A673 (cell line): Measurements from ENCODE around the gene DPP7. TPM values are rescaled to one million over a fixed set of nuclear protein-coding genes. Genes with fewer than 3 reads are reported as not detected.
"Not testable (repeated sequence)": the region's sequence is repeated elsewhere in the genome, so short reads cannot be mapped to it uniquely, and the experiment has no call there.

ENCODE experiments used
- BruUV-seq: library from RNA; stranded (reverse); fragments of 400-500 nt; replicated peaks from 2 replicates; lab custom pipeline; 2021; lab: Mats Ljungman, UMichigan
- CTCF ChIA-PET: fragments of 300-600 bp; sonication (Branson Sonifier 250); formaldehyde crosslinking; loops from one replicate; lab custom pipeline; 2022; ENCODE audit warnings: antibody characterized with exemption; lab: Charles Lee
- POLR2A ChIA-PET: fragments of 300-600 bp; sonication (Branson Sonifier 250); formaldehyde crosslinking; loops from one replicate; lab custom pipeline; 2022; ENCODE audit warnings: antibody characterized with exemption; ENCODE audit not compliant: low non-redundant PET; lab: Charles Lee
- DNase-seq: peaks from one replicate; pipeline ENCODE4 v3.0.0-alpha.2; 2015; ENCODE audit warnings: low spot score
- H3K27ac ChIP-seq: fragments of 200-600 bp; sonication (generic); 2 replicates; pipeline ENCODE4 v1.5.1; 2016; ENCODE audit warnings: mixed run types, low read depth, mild to moderate bottlenecking, mixed read lengths, antibody characterized with exemption, low read length; ENCODE audit not compliant: poor library complexity, severe bottlenecking
- H3K27me3 ChIP-seq: fragments of 200-600 bp; sonication (generic); replicated peaks from 2 replicates; pipeline ENCODE4 v1.6.1; 2017; ENCODE audit warnings: mixed run types, low read depth, mild to moderate bottlenecking, mixed read lengths, antibody characterized with exemption, low read length; ENCODE audit not compliant: insufficient read depth, poor library complexity
- H3K36me3 ChIP-seq: fragments of 200-600 bp; sonication (generic); 2 replicates; pipeline ENCODE4 v1.6.1; 2016; ENCODE audit warnings: mixed run types, mild to moderate bottlenecking, mixed read lengths, antibody characterized with exemption, low read length; ENCODE audit not compliant: insufficient read depth, poor library complexity, severe bottlenecking
- H3K4me1 ChIP-seq: fragments of 200-600 bp; sonication (generic); 2 replicates; pipeline ENCODE4 v1.6.1; 2017; ENCODE audit warnings: mixed run types, mild to moderate bottlenecking, mixed read lengths, antibody characterized with exemption, low read length; ENCODE audit not compliant: insufficient read depth, poor library complexity, severe bottlenecking
- H3K4me3 ChIP-seq: fragments of 200-600 bp; sonication (generic); 2 replicates; pipeline ENCODE4 v1.5.1; 2016; ENCODE audit warnings: low read depth, mixed run types, mild to moderate bottlenecking, mixed read lengths, low read length; ENCODE audit not compliant: poor library complexity, severe bottlenecking
- H3K9me3 ChIP-seq: fragments of 200-600 bp; sonication (generic); 2 replicates; pipeline ENCODE4 v1.6.1; 2016; ENCODE audit warnings: mixed run types, low read depth, mild to moderate bottlenecking, mixed read lengths, antibody characterized with exemption, low read length; ENCODE audit not compliant: poor library complexity, severe bottlenecking
- EZH2 ChIP-seq: fragments of 200-600 bp; sonication (generic); IDR thresholded peaks from 2 replicates; pipeline ENCODE4 v1.6.1; 2017; ENCODE audit warnings: borderline replicate concordance, low read depth, mild to moderate bottlenecking, mixed read lengths, antibody characterized with exemption, low read length; ENCODE audit not compliant: poor library complexity, severe bottlenecking
- intact Hi-C: fragments of 100-400 bp; cut with micrococcal nuclease; formaldehyde crosslinking; loops from one replicate; pipeline ENCODE4 v1.10.0; 2022; ENCODE audit not compliant: unreplicated experiment
- total RNA-seq: library from RNA; stranded (reverse); gene quantifications from 2 replicates; pipeline ENCODE4 v1.2.3, GENCODE V29; 2021
- TF ChIP-seq, protein P1 (sequence below): fragments of 300-800, 200-600 bp; sonication (generic); conservative IDR thresholded peaks from 2 replicates; pipeline ENCODE4 v1.5.1; 2017; ENCODE audit warnings: low read depth, mild to moderate bottlenecking, antibody characterized with exemption, low read length, moderate library complexity, mixed read lengths

DPP7 gene
- total RNA-seq, 1 experiment from 2014 or later = 120 TPM

DNA sequence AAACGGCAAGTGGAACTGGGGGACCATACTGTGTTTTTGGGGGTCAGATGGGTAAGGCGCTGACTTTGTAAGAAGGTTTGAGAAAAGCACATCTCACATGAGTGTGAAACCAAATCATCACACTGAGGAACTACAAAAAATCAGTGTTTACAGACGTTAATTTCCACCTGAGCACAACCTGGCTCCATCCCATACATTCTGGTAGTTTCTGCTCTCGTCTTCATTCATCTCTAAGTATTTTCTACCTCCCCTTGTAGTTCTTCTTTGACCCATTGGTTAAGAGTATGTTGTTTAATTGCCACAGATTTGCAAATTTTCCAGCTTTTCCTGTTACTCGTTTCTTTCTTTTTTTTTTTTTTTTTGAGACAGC lies 8.9 kb upstream of the DPP7 start:
- no peak overlapping the region for H3K4me3 ChIP-seq
- no peak for DNase-seq
- ChIA-PET POLR2A (no interaction called here), CTCF (interaction anchor here (0.6 to 0.8 kb wide), 2 partner anchors 66 to 113 kb away, joined by 10 to 13 read pairs; no protein-coding TSS in a partner anchor)
- no TSS peak for BruUV-seq
- intact Hi-C loops = no loop called here
- no peaks in the 10 kb centered on the region for H3K9me3 ChIP-seq
- peaks cover 10% of the 10 kb centered on the region for H3K4me1 ChIP-seq
- TF ChIP-seq, protein P1, sequence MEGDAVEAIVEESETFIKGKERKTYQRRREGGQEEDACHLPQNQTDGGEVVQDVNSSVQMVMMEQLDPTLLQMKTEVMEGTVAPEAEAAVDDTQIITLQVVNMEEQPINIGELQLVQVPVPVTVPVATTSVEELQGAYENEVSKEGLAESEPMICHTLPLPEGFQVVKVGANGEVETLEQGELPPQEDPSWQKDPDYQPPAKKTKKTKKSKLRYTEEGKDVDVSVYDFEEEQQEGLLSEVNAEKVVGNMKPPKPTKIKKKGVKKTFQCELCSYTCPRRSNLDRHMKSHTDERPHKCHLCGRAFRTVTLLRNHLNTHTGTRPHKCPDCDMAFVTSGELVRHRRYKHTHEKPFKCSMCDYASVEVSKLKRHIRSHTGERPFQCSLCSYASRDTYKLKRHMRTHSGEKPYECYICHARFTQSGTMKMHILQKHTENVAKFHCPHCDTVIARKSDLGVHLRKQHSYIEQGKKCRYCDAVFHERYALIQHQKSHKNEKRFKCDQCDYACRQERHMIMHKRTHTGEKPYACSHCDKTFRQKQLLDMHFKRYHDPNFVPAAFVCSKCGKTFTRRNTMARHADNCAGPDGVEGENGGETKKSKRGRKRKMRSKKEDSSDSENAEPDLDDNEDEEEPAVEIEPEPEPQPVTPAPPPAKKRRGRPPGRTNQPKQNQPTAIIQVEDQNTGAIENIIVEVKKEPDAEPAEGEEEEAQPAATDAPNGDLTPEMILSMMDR = no peak
- TF ChIP-seq EZH2 = no peak
- no peak overlapping the region for H3K27ac ChIP-seq
- no peaks in the 10 kb centered on the region for H3K36me3 ChIP-seq
- no peaks in the 10 kb centered on the region for H3K27me3 ChIP-seq

DNA sequence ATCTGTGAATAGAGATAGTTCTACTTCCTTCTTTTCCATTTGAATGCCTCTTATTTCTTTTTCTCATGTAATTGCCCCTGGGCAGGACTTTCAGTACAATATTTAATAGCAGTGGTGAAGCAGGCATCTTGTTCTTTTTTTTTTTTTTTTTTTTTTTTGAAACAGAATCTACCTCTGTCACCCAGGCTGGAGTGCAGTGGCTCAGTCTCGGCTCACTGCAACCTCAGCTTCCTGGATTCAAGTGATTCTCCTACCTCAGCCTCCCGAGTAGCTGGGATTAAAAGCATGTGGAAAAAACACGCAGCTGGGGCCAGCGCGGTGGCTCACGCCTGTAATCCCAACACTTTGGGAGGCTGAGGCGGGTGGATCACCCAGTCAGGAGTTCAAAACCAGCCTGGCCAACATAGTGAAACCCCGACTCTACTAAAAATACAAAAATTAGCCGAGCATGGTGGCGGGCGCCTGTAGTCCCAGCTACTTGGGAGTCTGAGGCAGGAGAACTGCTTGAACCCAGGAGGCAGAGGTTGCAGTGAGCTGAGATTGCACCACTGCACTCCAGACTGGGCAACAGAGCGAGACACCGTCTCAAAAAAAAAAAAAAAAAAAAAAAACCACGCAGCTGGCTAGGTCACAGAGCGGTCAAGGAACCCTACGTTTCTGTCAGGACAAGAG lies 8.4 kb upstream of the DPP7 start:
- H3K4me1 ChIP-seq, DNase-seq, H3K36me3 ChIP-seq, BruUV-seq, POLR2A ChIA-PET, H3K9me3 ChIP-seq, intact Hi-C loops, H3K27ac ChIP-seq, H3K4me3 ChIP-seq, H3K27me3 ChIP-seq: not testable (repeated sequence)
- CTCF ChIA-PET = interaction anchor here (0.6 to 0.8 kb wide), 2 partner anchors 66 to 114 kb away, joined by 10 to 13 read pairs; no protein-coding TSS in a partner anchor

DNA sequence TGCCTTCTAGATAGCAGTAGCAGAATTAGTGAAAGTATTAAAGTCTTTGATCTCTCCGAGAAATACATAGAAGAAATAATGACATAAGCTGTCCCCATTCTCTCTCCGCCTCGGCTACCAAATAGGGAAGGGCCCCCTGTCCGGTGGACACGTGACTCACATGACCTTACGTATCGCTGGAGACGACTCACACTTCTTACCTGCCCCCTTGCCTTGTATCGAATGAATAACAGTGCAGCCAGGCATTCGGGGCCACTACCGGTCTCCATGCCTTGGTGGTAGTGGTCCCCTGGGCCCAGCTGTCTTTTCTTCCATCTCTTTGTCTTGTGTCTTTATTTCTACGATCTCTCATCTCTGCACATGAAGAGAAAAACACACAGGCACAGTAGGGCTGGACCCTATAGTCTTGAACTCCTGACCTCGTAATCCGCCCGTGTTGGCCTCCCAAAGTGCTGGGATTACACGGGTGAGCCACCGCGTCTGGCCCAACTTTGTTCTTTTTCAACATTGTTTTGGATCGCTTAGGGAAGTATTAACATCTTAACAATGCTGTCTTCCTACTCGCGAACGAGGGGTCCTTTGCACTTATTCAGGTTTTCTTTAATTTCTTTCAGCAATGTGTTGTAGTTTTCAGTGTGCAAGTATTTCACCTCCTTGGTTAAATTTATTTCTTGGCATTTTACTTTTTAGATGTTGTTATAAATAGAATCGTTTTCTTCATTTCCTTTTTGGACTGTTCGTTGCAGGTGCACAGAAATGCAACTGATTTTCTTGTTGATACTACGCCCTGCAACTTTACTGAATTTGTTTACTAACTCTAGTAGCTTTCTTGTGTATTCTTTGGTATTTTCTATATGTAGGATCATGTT lies 7.6 kb upstream of the DPP7 start:
- H3K4me3 ChIP-seq, H3K27me3 ChIP-seq, DNase-seq, H3K4me1 ChIP-seq, BruUV-seq, H3K9me3 ChIP-seq, H3K27ac ChIP-seq, POLR2A ChIA-PET, intact Hi-C loops, H3K36me3 ChIP-seq: not testable (repeated sequence)
- CTCF ChIA-PET = interaction anchor here (0.8 kb wide), 1 partner anchor 115 kb away, joined by 10 read pairs; no protein-coding TSS in a partner anchor

DNA sequence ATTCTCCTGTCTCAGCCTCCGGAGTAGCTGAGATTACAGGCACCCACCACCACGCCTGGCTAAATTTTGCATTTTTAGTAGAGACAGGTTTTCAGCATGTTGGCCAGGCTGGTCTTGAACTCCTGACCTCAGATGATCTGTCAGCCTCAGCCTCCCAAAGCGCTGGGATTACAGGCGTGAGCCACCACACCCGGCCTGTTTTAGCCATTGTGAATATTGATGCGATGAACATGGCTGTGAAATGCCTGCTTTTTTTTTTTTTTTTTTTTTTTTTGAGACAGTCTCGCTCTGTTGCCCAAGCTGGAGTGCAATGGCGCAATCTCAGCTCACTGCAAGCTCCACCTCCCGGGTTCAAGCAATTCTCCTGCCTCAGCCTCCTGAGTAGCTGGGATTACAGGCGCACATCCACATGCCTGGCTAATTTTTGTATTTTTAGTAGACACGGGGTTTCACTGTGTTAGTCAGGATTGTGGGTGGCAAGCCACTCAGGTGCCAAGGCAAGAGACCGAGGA lies 3.6 kb upstream of the DPP7 start:
- H3K27me3 ChIP-seq = not testable (repeated sequence)

More for the DNA sequence above, 3.6 kb upstream of the DPP7 start:
- H3K27ac ChIP-seq, BruUV-seq, DNase-seq, POLR2A ChIA-PET, H3K36me3 ChIP-seq, H3K9me3 ChIP-seq, H3K4me3 ChIP-seq, H3K4me1 ChIP-seq: not testable (repeated sequence)
- intact Hi-C loops = loop anchor here (1.0 to 5.0 kb wide), 2 partner anchors 71 to 109 kb away; partner anchors contain the start of genes NPDC1 and RNF224
- CTCF ChIA-PET = interaction anchor here (0.8 to 1.6 kb wide), 3 partner anchors 57 to 119 kb away, joined by 4 to 8 read pairs (median 6); partner anchors contain the start of gene RNF224
